K562 (cell line): ENCODE measurements around the gene THAP4. TPM values are rescaled to one million over a fixed set of nuclear protein-coding genes. Genes with fewer than 3 reads are reported as not detected.

Experiments
- CAMTA2 ChIP-seq: fragments of 250-450 bp; sonication (Bioruptor Pico); conservative IDR thresholded peaks from 2 replicates; pipeline ENCODE4 v1.5.1; 2022
- CHD4 ChIP-seq: fragments of 200-600 bp; sonication (generic); IDR thresholded peaks from 3 replicates; pipeline ENCODE4 v1.6.1; 2012; ENCODE audit warnings: low read depth, mild to moderate bottlenecking, mixed read lengths, low read length, inconsistent platforms; ENCODE audit not compliant: insufficient read depth, insufficient replicate concordance, poor library complexity, severe bottlenecking
- KDM5B ChIP-seq: fragments of 200-600 bp; sonication (generic); IDR thresholded peaks from 2 replicates; pipeline ENCODE4 v1.6.1; 2012; ENCODE audit warnings: low read depth, mild to moderate bottlenecking, moderate library complexity, low read length, control low read depth, inconsistent platforms; ENCODE audit not compliant: insufficient replicate concordance
- MLLT1 ChIP-seq, 2 experiments: fragments of 450-650 bp; IDR thresholded peaks; 2 replicates each; pipeline ENCODE4 v1.6.1; 2016
- NR4A1 ChIP-seq, 2 experiments: fragments of 250-450 bp in 1 of 2; fragments of 450-650 bp in 1 of 2; sonication (Bioruptor Pico) in 1 of 2; IDR thresholded peaks; 2 replicates each; pipeline versions ENCODE4 v1.4.0 to v1.6.1; 2016 to 2020; ENCODE audit warnings: mild to moderate bottlenecking in 2 of 2, missing compliant biosample characterization in 1 of 2, missing genetic modification characterization in 1 of 2, moderate library complexity in 1 of 2
- VEZF1 ChIP-seq: fragments of 200-800 bp; sonication (Bioruptor generic); IDR thresholded peaks from 2 replicates; pipeline ENCODE4 v1.6.1; 2017; ENCODE audit warnings: missing genetic modification characterization, missing compliant biosample characterization
- ZC3H8 ChIP-seq: fragments of 450-650 bp; IDR thresholded peaks from 2 replicates; pipeline ENCODE4 v1.6.1; 2017
- ZFP36 ChIP-seq: fragments of 150-350 bp; IDR thresholded peaks from 2 replicates; pipeline ENCODE4 v1.6.1; 2018; ENCODE audit warnings: low read length, low read depth; ENCODE audit not compliant: partially characterized antibody
- ZNF79 ChIP-seq: fragments of 250-450 bp; sonication (Bioruptor Pico); IDR thresholded peaks from 2 replicates; pipeline ENCODE4 v1.4.0; 2020; ENCODE audit warnings: low read depth, mild to moderate bottlenecking, moderate library complexity
- polyA plus RNA-seq, 8 experiments: library from polyadenylated mRNA; depleted of rRNA in 4 of 8; stranded (reverse) in 5 of 8; unstranded in 3 of 8; fragments of >200 nt; fragmentation: Nextera tagmentation in 2 of 8; fragmentation: Illumina TruSeq in 1 of 8; extraction: Ambion mirVana in 2 of 8; extraction: Trizol in 1 of 8; gene quantifications; 2 replicates each; pipeline versions ENCODE4 v1.2.1 to v1.2.3, GENCODE V29; 2011 to 2014; ENCODE audit warnings: inconsistent platforms in 1 of 8, missing spikeins in 1 of 8
- total RNA-seq, 7 experiments: library from RNA; depleted of rRNA in 6 of 7; stranded (reverse); fragments of >200 nt in 6 of 7; fragmentation: Illumina TruSeq in 2 of 7; extraction: Trizol in 2 of 7; gene quantifications; 2 replicates each; pipeline versions ENCODE4 v1.2.1 to v1.2.3, GENCODE V29; 2011 to 2021; ENCODE audit warnings: low replicate concordance in 1 of 7

THAP4 gene
- total and polyA plus RNA-seq, 9 of the 15 experiments (the other 6 are each of a cell fraction or from before 2014, with no cell fraction given) = 8.6 to 60.9 (median 43.9) TPM

GRCh38 chr2:241555711-241556110, 81.2 kb downstream of the THAP4 start (continued):
- TF ChIP-seq KDM5B (no peak), CAMTA2 (CRISPR knock-in tag) (no peak), MLLT1 (IDR thresholded peaks at IDR 0.05) (no peak), ZFP36 (no peak), CHD4 (no peak), VEZF1 (no peak), ZC3H8 (no peak), ZNF79 (CRISPR knock-in tag) (no peak), NR4A1 (CRISPR knock-in tag; IDR thresholded peaks at IDR 0.05) (no peak), NR4A1 (tag; IDR thresholded peaks at IDR 0.05) (no peak)
